Globus pallidus (tissue), 1 donor: ENCODE measurements around the gene CENPW.

Experiments used
- DNase-seq: peaks from one replicate; pipeline ENCODE4 v3.0.0-alpha.2; 2015; ENCODE audit warnings: low spot score

CENPW gene

GRCh38 chr6:126339796-126340609 is at the start of gene CENPW:
Gene CENPW (plus strand): TSS chr6:126340115. CDS start chr6:126340274, 159 bp downstream.
- peak; percentile 63 for DNase-seq

GRCh38 chr6:126293891-126294524 is 45.9 kb upstream of the CENPW start:
- no peak for DNase-seq

GRCh38 chr6:126300126-126300525 is 39.8 kb upstream of the CENPW start:
- DNase-seq = no peak

- no peak for DNase-seq
These were observed 39.2 kb upstream of the CENPW start for GRCh38 chr6:126300735-126301134.

- DNase-seq = no peak
These were observed 37.7 kb upstream of the CENPW start for GRCh38 chr6:126302191-126302590.

GRCh38 chr6:126307849-126308248 is 32.1 kb upstream of the CENPW start:
- DNase-seq = no peak

- DNase-seq = no peak
These were observed 31.6 kb upstream of the CENPW start for GRCh38 chr6:126308362-126308761.

- DNase-seq = no peak
These were observed 27.8 kb upstream of the CENPW start for GRCh38 chr6:126312013-126312665.

GRCh38 chr6:126313941-126314340 is 26.0 kb upstream of the CENPW start:
- DNase-seq = no peak

GRCh38 chr6:126318797-126319196 is 21.1 kb upstream of the CENPW start:
- DNase-seq = no peak

GRCh38 chr6:126333729-126334128 is 6.2 kb upstream of the CENPW start:
- DNase-seq = no peak

- DNase-seq = no peak
These were observed 4.7 kb upstream of the CENPW start for GRCh38 chr6:126335210-126335609.

- peak; percentile 45 for DNase-seq
These were observed 2.6 kb upstream of the CENPW start for GRCh38 chr6:126337323-126337722.

GRCh38 chr6:126341126-126341525 is 1.2 kb downstream of the CENPW start:
- no peak for DNase-seq

GRCh38 chr6:126344181-126344580 is 4.3 kb downstream of the CENPW start:
- DNase-seq = no peak

GRCh38 chr6:126351960-126352359 is 12.0 kb downstream of the CENPW start:
- no peak for DNase-seq

- no peak for DNase-seq
These were observed 12.6 kb downstream of the CENPW start for GRCh38 chr6:126352514-126352913.

GRCh38 chr6:126356526-126356925 is 16.6 kb downstream of the CENPW start:
- no peak for DNase-seq

GRCh38 chr6:126359936-126360537 is 20.1 kb downstream of the CENPW start:
- no peak for DNase-seq

GRCh38 chr6:126361832-126362440 is 22.0 kb downstream of the CENPW start:
- DNase-seq = no peak

GRCh38 chr6:126367849-126368248 is 27.9 kb downstream of the CENPW start:
- DNase-seq = no peak

GRCh38 chr6:126372626-126373025 is 32.7 kb downstream of the CENPW start:
- DNase-seq = no peak
